GM12891 (cell line): ENCODE results near the gene MAP2K2.

Source experiments
- DNase-seq: peaks from one replicate; pipeline ENCODE4 v3.0.0; 2011; ENCODE audit warnings: low spot score; ENCODE audit not compliant: insufficient read length
- FAIRE-seq: peaks from 2 replicates; lab custom pipeline; 2011; peaks lifted over from hg19 to GRCh38; lab: Jason Lieb, UNC
- PAX5 ChIP-seq: IDR thresholded peaks from 2 replicates; pipeline ENCODE4 v1.6.1; 2011; ENCODE audit warnings: low read length, moderate library complexity, mild to moderate bottlenecking; ENCODE audit not compliant: insufficient read depth, severe bottlenecking
- POLR2A ChIP-seq: IDR thresholded peaks from 2 replicates; pipeline ENCODE4 v1.6.1; 2011; ENCODE audit warnings: low read depth, low read length, control low read depth
- POLR2AphosphoS5 ChIP-seq: IDR thresholded peaks from 2 replicates; pipeline ENCODE4 v1.6.1; 2011; ENCODE audit warnings: low read depth, low read length, control low read depth
- POU2F2 ChIP-seq: IDR thresholded peaks from 2 replicates; pipeline ENCODE4 v1.6.1; 2011; ENCODE audit warnings: low read depth, mild to moderate bottlenecking, control low read depth, low read length, moderate library complexity
- SPI1 ChIP-seq: IDR thresholded peaks from 2 replicates; pipeline ENCODE4 v1.6.1; 2011; ENCODE audit warnings: low read depth, low read length, control low read depth
- TAF1 ChIP-seq: IDR thresholded peaks from 2 replicates; pipeline ENCODE4 v1.6.1; 2011; ENCODE audit warnings: low read depth, low read length, control low read depth

MAP2K2 gene

DNA sequence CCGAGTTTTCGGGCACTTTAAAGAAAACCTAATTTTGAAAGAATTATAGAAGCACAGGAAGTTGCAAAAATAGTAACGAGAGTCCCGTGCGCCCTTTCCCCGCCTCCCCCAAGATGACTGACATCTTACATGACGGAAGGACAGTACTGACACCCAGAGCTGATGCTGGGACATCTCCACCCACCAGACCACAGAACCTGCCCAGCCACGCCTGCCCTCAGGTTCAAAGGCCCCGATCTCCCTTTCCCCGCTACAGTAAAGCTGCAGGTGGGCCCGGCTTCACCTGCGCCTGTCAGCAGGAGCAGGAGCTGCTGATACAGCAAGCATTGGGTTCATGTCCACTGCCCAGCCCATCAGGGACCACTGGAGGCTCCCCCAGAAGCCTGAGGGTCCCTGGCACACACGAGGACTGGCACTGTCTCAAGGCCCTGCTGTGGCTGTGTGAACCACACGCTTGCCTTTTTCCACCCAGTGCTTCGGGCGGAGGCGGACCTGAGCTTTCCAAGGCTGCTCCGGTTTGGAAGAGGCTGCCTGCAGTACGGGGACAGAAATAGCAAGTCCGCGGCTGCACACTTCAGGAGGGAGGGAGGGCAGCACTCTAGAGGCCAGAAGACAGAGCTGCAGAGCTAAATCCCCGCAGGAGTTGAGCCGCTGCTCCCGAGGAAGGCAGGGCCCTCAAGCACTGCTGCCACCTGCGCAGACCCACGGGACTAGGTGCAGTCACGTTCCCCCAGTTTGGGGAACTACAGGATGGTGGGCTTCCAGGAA is 8.7 kb downstream of the MAP2K2 start:
- peak; percentile 89 for DNase-seq
- peak; percentile 99 for FAIRE-seq
- TF ChIP-seq TAF1 (no peak), POLR2AphosphoS5 (no peak), POU2F2 (peak; percentile 51; the same call in 1 of the 2 replicates), POLR2A (0 out of 2 replicates have a peak, but pooled peaks have one; percentile 21)

DNA sequence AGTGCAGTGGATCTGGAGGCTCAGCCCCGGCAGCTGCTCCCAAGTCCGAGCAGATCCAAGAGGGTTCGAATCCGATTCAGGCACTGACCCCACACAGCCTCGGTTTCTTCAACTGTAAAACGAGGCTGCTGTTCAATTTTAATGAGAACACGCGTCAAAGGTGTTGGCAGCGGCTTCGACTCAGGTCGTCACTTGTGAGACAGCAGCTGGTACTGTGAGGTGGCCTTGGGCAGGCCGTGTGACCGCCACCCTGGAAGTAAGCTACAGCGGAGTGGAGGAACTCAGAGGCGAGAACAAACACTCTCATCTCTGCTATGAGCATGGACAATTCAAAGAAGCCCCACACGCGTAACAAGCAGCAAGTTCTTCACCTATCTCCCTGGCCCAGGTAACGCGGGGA is 9.7 kb downstream of the MAP2K2 start:
- no peak for FAIRE-seq
- TF ChIP-seq PAX5 (no peak), POU2F2 (no peak), POLR2AphosphoS5 (no peak), TAF1 (no peak), POLR2A (no peak), SPI1 (no peak)

DNA sequence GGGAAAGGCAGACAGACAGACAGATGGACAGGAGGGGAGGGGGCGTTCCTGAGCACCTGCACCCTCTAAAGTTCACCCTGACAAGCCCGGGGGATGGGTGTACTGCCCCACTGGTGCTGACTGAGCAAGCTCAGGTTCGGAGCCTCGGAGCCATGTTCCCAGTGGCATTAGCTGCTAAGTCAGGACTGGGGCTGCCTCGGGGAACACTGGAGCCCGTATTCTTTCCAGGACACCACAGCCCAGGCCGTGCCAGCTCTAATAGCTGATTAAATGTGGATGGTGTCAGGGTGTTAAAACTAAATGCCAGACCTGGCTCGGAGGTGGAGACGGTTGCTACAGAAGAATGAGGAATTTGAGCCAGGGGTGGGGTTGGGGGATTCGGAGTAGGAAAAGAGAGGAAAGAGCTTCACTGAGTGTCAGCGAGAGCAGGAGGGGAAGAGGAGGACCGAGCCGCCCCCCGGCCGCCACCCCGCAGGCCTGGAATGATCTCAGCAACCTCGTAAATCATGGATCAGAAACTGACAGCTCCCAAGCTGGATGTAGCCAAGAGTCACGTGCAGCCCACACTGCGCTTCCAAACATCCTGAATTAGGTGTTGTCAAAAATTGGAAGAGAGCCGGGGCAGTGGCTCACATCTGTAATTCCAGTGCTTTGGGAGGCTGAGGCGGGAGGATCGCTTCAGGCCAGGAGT is 10.4 kb downstream of the MAP2K2 start:
- no peak for DNase-seq
- TF ChIP-seq POU2F2 (no peak), POLR2A (no peak), SPI1 (no peak), TAF1 (no peak), POLR2AphosphoS5 (no peak), PAX5 (no peak)
- FAIRE-seq = no peak

More for the DNA sequence above, 9.7 kb downstream of the MAP2K2 start:
- no peak for DNase-seq

DNA sequence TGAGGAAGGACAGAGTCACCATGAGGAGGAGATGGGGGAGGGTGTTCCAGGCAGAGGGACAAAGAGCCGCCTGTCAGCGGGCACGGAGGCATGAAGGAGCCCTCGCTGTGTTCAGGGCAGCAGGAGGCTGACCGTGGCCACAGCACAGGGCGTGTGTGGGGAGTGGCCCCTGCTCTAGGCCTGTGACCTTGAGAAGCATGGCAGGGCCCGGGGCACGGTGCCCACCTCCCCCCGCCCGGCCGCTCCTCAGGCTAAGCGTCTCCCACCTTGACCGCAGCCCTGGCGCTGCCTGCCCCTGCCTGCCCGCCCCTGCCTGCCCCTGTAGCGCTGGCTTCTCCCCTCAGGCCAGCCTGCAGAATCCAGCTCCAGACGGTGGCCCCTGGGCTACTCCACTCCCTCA is 11.6 kb downstream of the MAP2K2 start:
- FAIRE-seq = no peak
- TF ChIP-seq POLR2AphosphoS5 (0 out of 2 replicates have a peak, but pooled peaks have one; percentile 52), POU2F2 (no peak)
- DNase-seq = no peak

DNA sequence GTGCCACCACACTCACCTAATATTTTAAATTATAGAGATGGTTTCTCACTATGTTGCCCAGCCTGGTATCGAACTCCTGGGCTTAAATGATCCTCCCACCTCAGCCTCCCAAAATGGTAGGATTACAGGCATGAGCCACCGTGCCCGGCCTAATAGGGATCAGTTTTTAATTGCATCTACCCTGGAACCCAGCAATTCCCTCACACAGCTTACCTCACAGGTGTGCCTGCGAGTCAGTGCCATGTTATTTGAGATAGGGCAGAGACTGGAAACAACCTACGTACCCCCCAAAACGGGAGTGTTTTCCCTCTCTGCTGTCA is 14.3 kb downstream of the MAP2K2 start:
- no peak for TF ChIP-seq SPI1
- TF ChIP-seq POLR2AphosphoS5 = no peak
- TF ChIP-seq PAX5 = no peak
- FAIRE-seq (no peak), DNase-seq (no peak)

DNA sequence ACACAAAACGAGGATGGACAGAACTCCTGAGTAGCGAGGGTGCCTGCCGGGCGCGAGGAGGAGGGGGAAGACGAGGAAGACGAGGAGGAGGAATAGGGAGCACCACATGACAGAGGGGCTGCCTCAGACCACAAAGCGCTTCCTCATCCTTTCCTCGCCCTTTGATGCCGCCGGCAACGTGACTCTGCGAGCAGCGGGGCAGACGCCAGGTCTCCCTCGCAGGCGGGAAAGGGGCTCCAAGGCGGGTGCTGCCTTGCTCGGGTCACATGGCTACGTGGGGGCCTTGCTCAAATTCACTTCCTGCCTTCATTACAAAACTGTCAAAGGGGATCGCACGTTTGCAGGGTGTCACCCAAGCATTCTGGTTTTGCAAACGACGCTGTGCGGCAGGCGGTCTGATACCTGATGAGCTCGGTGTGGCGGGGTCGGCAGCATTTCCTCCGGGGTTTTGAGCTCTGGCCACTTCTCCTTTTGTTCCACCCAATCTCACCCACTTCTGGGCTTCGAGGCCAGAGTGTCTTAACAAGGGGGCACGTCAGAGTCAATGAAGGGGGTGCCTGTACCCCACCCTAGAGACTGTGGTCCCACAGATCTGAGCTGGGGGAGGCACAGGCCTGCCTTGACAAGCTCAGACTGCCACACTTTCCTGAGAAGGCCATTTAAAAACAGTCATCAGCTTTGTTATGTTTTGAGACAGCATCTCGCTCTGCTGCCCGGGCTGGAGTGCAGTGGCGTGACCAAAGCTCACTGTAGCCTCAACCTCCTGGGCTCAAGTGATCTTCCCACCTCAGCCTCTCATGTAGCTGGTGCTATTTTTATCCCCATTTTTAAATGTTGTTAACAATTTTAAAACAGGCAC is 14.9 kb downstream of the MAP2K2 start:
- TF ChIP-seq SPI1 = peak; percentile 94
- TF ChIP-seq PAX5 = peak; percentile 96
- TF ChIP-seq TAF1 = peak; percentile 23; the same call in 1 of the 2 replicates
- TF ChIP-seq POLR2AphosphoS5 = peak; percentile 75; the same call in 1 of the 2 replicates
- TF ChIP-seq POLR2A = peak; percentile 73; the same call in 1 of the 2 replicates
- peak; percentile 32; the same call in 1 of the 2 replicates for TF ChIP-seq POU2F2
- FAIRE-seq (peak; percentile 98), DNase-seq (peak; percentile 75)

DNA sequence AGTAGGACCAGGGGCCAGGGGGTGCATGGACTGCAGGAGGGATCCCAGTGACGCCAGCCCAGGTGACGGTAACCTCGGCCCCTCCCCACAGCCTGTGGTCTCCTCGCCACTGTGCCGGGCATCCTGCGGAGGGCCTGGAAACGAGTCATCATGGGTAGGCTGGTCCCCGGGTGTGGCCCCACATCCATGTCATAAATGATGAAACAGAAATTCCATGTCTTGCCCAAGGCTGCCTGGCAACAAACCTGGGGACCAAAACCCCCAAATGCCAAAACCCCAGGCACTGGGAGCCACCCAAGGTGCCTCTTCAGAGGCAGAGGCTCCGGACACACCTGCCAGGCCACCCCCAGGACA is 20.9 kb downstream of the MAP2K2 start:
- DNase-seq (no peak), FAIRE-seq (no peak)
- no peak for TF ChIP-seq POLR2A
- no peak for TF ChIP-seq PAX5
- TF ChIP-seq SPI1 = no peak
- TF ChIP-seq POLR2AphosphoS5 = no peak
- TF ChIP-seq POU2F2 = no peak
- TF ChIP-seq TAF1 = no peak

DNA sequence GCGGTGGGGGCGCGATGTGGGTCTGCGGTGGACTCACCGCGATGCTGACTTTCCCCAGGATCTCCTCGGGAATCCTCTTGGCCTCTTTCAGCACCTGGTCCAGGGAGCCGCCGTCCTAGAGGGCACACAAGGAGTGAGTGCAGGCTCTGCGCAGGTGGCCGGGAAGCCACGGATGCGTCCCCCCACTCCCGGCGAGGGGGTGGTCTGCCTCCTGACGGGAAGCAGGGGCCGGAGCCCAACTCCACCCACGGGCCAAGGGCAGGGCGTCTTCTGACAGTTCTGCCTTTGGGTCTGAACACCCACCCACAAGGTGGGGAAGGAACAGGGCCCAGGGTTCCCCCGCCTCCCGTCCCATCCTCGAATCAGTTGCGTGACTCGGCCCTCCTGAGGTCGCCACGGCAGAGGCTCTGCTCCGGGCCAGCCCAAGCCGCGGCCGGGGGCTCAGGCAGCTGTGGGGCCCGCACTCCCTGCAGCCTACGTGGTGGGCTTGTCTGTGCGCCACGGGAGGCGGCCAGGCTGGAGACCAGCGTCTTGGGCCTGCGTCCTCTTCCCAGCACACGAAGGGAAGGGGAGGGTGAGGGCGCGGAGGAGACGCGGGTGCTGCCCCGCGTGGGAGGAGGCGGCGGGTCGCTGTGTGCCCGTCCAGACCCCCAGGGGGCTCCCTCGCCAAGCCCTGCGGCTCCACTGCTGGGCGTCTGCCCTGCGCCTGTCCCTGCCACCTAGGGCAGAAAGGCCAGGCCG is 21.4 kb downstream of the MAP2K2 start:
- no peak for FAIRE-seq

DNA sequence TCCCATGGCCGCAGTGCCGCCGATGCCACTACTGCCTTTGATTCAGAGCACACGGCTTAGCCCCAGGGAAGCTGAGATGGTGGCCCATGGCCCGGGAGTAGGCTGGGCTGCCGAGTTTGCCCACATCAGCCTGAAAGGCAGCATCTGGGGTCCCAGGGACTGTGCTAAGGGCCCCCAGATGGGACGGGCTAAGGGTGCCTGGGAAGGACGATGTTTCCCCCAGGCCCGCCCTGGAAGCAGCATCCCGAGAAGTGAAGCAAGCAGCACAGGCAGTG is 22.5 kb downstream of the MAP2K2 start:
- no peak for FAIRE-seq
- no peak for TF ChIP-seq PAX5
- TF ChIP-seq TAF1 = no peak
- no peak for TF ChIP-seq SPI1
- no peak for TF ChIP-seq POLR2A
- TF ChIP-seq POU2F2 = no peak
- TF ChIP-seq POLR2AphosphoS5 = no peak
- DNase-seq = no peak

More for the DNA sequence above, 21.4 kb downstream of the MAP2K2 start:
- TF ChIP-seq POLR2AphosphoS5 (no peak), POLR2A (no peak), TAF1 (no peak), PAX5 (no peak), SPI1 (no peak)
- DNase-seq = no peak
